Ureter (tissue), 1 donor: ENCODE results near the gene PLEKHF1. TPM values are rescaled to one million over a fixed set of nuclear protein-coding genes. Genes with fewer than 3 reads are reported as not detected.
"Not testable (repeated sequence)": the region's sequence is repeated elsewhere in the genome, so short reads cannot be mapped to it uniquely, and the experiment has no call there.

Experiments used
- DNase-seq: peaks from one replicate; pipeline ENCODE4 v3.0.0-alpha.2; 2020; ENCODE audit warnings: low spot score
- total RNA-seq: library from RNA; stranded (reverse); gene quantifications from one replicate; pipeline ENCODE4 v1.2.4, GENCODE V29; 2023
- donor health status: DM: yes; HTN: yes; CAD: no.

Gene PLEKHF1
- total RNA-seq, result 27.1 TPM

GRCh38 chr19:29665215-29665825 lies at the start of gene PLEKHF1:
Gene PLEKHF1, plus strand, starts transcription at chr19:29665461. Its CDS starts 8,379 bp downstream, at chr19:29673840.
- DNase-seq, result peak; percentile 93

DNA sequence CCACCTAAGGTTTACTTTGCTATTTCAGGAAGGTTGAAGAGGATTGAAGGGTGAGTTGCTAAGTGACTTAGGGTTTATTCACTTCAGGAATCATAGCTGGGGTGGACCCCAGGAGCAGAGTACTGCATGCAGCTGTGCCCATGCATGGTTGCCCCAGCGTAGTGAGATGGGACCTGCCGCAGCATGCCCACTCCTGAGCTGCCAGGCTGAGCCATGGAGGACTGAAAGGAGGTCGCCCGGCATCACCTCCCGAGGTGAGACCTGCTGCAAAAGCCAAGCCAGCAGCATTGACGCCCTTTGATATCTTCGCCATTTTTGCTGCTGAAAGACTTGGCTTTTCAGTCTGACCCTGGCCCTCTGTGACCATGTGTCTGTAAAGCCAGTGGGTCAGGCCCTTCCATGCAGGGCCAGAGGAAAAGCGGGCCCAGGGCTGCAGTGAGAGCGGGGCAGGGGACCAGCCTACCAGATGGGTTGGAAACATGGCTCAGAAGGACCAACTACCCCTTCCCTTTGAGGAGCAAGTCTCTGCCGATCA lies 49.3 kb upstream of the PLEKHF1 start:
- no peak for DNase-seq

DNA sequence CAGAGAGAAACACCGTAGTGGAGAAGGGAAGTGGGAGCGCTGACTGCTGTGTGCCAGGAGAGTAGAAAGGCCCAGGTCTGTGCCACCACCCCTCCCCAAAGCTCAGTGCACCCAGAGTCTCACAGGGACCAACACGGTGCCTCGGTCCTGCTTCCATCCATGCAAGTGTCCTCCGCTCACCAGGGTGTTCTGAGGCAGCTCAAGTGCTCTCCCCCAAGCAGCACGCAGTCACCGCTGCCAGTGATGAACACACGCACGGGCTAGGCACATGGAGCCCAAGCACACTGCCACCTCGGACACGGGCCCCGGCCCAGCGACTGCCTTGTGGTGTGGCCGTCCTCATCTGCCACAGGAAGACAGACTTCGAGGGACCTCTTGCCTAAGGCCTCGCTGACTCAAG lies 48.7 kb upstream of the PLEKHF1 start:
- DNase-seq, result no peak

GRCh38 chr19:29617366-29618266 lies 47.6 kb upstream of the PLEKHF1 start:
- no peak for DNase-seq

DNA sequence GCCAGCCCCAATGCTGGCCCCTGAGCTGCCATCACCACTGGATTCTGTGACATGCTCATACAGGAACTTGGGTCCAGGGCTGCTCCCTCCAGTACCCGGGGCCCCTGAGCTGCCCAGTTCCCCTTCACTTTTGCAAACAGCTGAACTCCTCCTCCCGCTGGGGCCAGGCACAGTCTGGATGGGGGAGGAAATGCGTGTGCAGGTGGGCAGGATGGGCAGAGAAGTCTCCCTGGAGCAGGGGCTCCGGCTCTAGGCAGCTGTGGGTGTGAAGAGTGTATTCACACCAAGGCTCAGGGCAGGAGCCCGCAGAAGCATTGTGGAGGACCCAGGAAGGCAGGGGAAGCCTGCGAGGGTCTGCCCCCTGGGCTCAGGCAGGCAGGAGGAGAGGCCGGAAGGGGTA lies 46.8 kb upstream of the PLEKHF1 start:
- no peak for DNase-seq

- DNase-seq, result no peak
Measured at GRCh38 chr19:29618871-29619270, 46.4 kb upstream of the PLEKHF1 start.

- no peak for DNase-seq
Measured at GRCh38 chr19:29620931-29621351, 44.3 kb upstream of the PLEKHF1 start.

- no peak for DNase-seq
Measured at GRCh38 chr19:29622166-29623070, 42.8 kb upstream of the PLEKHF1 start.

- no peak for DNase-seq
Measured at GRCh38 chr19:29623726-29624488, 41.4 kb upstream of the PLEKHF1 start.

GRCh38 chr19:29624489-29625185 lies 40.6 kb upstream of the PLEKHF1 start:
- no peak for DNase-seq

DNA sequence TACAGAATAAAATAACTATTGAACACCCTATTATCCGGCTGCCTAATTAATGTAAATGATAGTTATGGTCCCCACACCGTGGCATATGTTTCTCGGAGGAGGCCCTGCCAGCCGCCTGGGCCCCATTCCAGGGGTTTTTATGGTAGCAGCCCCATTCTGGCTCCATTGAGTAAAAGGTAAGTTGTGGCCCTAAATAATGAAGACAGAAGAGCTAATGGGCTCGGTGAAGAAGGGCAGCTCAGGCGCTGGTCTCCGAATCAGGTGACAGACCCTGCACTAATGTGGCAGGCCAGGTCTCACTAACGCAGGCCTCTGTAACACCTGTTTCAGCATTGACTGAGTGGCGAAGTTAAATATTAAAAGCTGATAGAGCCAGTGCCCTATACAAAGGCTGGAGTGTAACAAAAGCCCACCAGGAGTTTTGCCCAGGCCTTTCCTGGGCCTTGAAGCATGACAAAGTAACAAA lies 40.0 kb upstream of the PLEKHF1 start:
- DNase-seq, result no peak

DNA sequence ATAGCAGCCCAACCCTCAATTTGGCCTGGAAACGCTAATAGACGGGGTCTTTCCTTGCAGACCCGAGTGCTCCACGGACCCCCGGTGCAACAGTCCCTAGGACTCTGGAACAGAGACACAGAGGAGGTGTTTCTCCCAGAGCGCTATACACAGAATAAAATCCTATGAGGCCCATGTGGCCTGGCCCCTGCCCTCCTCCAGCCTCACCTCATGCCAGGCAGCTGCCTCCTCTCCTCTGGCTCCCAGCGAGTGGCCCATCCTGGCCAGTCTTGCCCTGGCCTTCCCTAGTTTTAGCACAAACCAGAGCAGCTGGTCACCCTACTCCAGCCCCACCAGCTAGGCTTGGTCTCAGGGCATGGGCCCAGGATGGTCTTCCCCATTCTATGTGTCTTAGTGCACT lies 38.9 kb upstream of the PLEKHF1 start:
- no peak for DNase-seq

GRCh38 chr19:29626832-29627231 lies 38.4 kb upstream of the PLEKHF1 start:
- not testable (repeated sequence) for DNase-seq

- DNase-seq, result no peak
Measured at GRCh38 chr19:29628661-29629385, 36.4 kb upstream of the PLEKHF1 start.

- DNase-seq, result no peak
Measured at GRCh38 chr19:29629836-29630534, 35.3 kb upstream of the PLEKHF1 start.

- no peak for DNase-seq
Measured at GRCh38 chr19:29630655-29631054, 34.6 kb upstream of the PLEKHF1 start.

DNA sequence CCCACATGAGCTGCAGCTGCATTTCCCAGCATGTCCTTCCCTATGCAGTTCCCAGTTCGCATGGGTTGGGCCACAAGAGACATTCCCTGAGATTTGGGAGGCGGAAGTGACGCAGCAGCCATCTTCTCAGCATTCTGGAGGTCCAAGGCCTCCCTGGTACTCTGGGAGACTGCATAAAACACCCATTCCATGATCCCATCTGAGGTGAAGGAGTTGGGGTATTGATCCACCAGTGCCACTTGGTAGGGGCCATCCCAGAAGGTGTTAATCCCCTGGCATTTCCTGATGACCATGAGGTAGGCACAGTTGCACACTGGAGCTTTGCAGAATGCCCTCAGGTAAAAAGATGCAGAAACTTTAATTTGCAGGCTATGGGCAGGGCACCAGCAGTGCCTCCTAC lies 33.8 kb upstream of the PLEKHF1 start:
- no peak for DNase-seq

DNA sequence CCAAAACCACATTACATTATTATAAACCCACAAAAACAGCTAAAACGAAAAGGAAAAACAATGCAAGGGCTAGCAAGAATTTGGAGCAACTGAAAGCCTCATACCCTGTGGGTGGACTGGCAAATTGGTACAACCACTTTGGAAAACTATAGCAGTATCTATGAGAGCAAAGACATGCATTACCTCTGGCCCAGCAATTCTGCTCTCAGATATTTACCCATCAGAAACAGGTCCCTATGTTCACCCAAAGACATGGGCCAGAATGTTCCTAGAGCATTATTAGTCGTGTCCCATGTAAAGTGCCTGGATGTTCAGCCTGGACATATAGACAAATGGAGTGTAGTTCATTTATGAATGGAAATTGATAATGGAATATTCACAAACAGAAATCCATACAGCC lies 31.3 kb upstream of the PLEKHF1 start:
- DNase-seq, result no peak
